HEK293 (cell line): Measurements from ENCODE around the gene BFSP2.

Experiments used
- CTCF ChIA-PET: fragments of 350-600 bp; formaldehyde crosslinking; extraction: SDS; loops from one replicate; lab custom pipeline; 2021; ENCODE audit warnings: antibody characterized with exemption; lab: Yijun Ruan, JAX
- POLR2A ChIA-PET: fragments of 300-600 bp; formaldehyde crosslinking; extraction: SDS; loops from one replicate; lab custom pipeline; 2020; ENCODE audit warnings: antibody characterized with exemption, inconsistent platforms; lab: Yijun Ruan, JAX
- H3K27ac ChIP-seq: fragments of 200-500 bp; sonication (Bioruptor generic); 2 replicates; pipeline ENCODE4 v1.5.1; 2014; ENCODE audit warnings: low read depth, low read length, control low read depth, inconsistent platforms; ENCODE audit errors: extremely low read depth
- H3K36me3 ChIP-seq, 2 experiments: fragments of 200-500 bp in 1 of 2; sonication (Bioruptor generic) in 1 of 2; 1 replicate in 1 of 2; 2 replicates in 1 of 2; pipeline ENCODE4 v1.5.1; 2014 to 2017; ENCODE audit warnings: inconsistent platforms in 2 of 2, low read length in 2 of 2; ENCODE audit not compliant: control insufficient read depth in 2 of 2, insufficient read depth in 1 of 2
- H3K4me1 ChIP-seq: fragments of 200-500 bp; sonication (Bioruptor generic); 2 replicates; pipeline ENCODE4 v1.5.1; 2014; ENCODE audit warnings: mild to moderate bottlenecking, low read length, inconsistent platforms; ENCODE audit not compliant: control insufficient read depth, insufficient read depth
- H3K4me3 ChIP-seq: 2 replicates; pipeline ENCODE4 v1.5.1; 2011; ENCODE audit warnings: low read depth, mild to moderate bottlenecking, control low read depth, low read length, moderate library complexity
- H3K9me3 ChIP-seq: fragments of 200-500 bp; sonication (Bioruptor generic); 2 replicates; pipeline ENCODE4 v1.5.1; 2014; ENCODE audit warnings: low read depth, low read length, inconsistent platforms; ENCODE audit not compliant: control insufficient read depth, insufficient read depth
- EGR2 ChIP-seq: fragments of 450-650 bp; formaldehyde crosslinking; IDR thresholded peaks from 2 replicates; pipeline ENCODE4 v1.5.1; 2016; ENCODE audit warnings: low read depth, missing biosample characterization, missing genetic modification characterization
- OVOL3 ChIP-seq: fragments of 450-650 bp; formaldehyde crosslinking; IDR thresholded peaks from 2 replicates; pipeline ENCODE4 v1.5.1; 2016; ENCODE audit warnings: missing biosample characterization, missing genetic modification characterization
- PATZ1 ChIP-seq: fragments of 450-650 bp; formaldehyde crosslinking; IDR thresholded peaks from 2 replicates; pipeline ENCODE4 v1.5.1; 2016; ENCODE audit warnings: missing biosample characterization, missing genetic modification characterization
- SALL2 ChIP-seq: fragments of 450-650 bp; formaldehyde crosslinking; IDR thresholded peaks from 2 replicates; pipeline ENCODE4 v1.5.0; 2017; ENCODE audit warnings: missing biosample characterization, mild to moderate bottlenecking, missing genetic modification characterization, borderline replicate concordance
- SCRT2 ChIP-seq: fragments of 450-650 bp; formaldehyde crosslinking; IDR thresholded peaks from 2 replicates; pipeline ENCODE4 v1.5.1; 2016; ENCODE audit warnings: missing biosample characterization, missing genetic modification characterization
- SP2 ChIP-seq: fragments of 450-650 bp; formaldehyde crosslinking; IDR thresholded peaks from 2 replicates; pipeline ENCODE4 v1.5.1; 2016; ENCODE audit warnings: missing biosample characterization, missing genetic modification characterization
- ZBTB20 ChIP-seq: fragments of 450-650 bp; formaldehyde crosslinking; IDR thresholded peaks from 2 replicates; pipeline ENCODE4 v1.5.1; 2016; ENCODE audit warnings: missing biosample characterization, missing genetic modification characterization
- ZBTB7A ChIP-seq: fragments of 450-650 bp; formaldehyde crosslinking; IDR thresholded peaks from 2 replicates; pipeline ENCODE4 v1.5.1; 2016; ENCODE audit warnings: low read depth, missing biosample characterization, missing genetic modification characterization
- ZFHX2 ChIP-seq: fragments of 450-650 bp; formaldehyde crosslinking; conservative IDR thresholded peaks from 2 replicates; pipeline ENCODE4 v1.5.1; 2016; ENCODE audit warnings: missing biosample characterization, missing genetic modification characterization
- ZFP41 ChIP-seq: fragments of 450-650 bp; formaldehyde crosslinking; IDR thresholded peaks from 2 replicates; pipeline ENCODE4 v1.5.1; 2016; ENCODE audit warnings: missing biosample characterization, missing genetic modification characterization, borderline replicate concordance
- ZNF175 ChIP-seq: fragments of 450-650 bp; formaldehyde crosslinking; IDR thresholded peaks from 2 replicates; pipeline ENCODE4 v1.5.1; 2016; ENCODE audit warnings: missing biosample characterization, missing genetic modification characterization
- ZNF23 ChIP-seq: fragments of 450-650 bp; formaldehyde crosslinking; IDR thresholded peaks from 2 replicates; pipeline ENCODE4 v1.5.1; 2016; ENCODE audit warnings: missing biosample characterization, missing genetic modification characterization, borderline replicate concordance
- ZNF311 ChIP-seq: fragments of 450-650 bp; formaldehyde crosslinking; IDR thresholded peaks from 2 replicates; pipeline ENCODE4 v1.5.1; 2017; ENCODE audit warnings: missing biosample characterization, missing genetic modification characterization, borderline replicate concordance
- ZNF433 ChIP-seq: fragments of 450-650 bp; formaldehyde crosslinking; IDR thresholded peaks from 2 replicates; pipeline ENCODE4 v1.5.1; 2016; ENCODE audit warnings: missing biosample characterization, missing genetic modification characterization, low read depth
- ZNF488 ChIP-seq: fragments of 450-650 bp; formaldehyde crosslinking; IDR thresholded peaks from 2 replicates; pipeline ENCODE4 v1.5.1; 2016; ENCODE audit warnings: missing biosample characterization, missing genetic modification characterization
- ZNF501 ChIP-seq: fragments of 450-650 bp; formaldehyde crosslinking; IDR thresholded peaks from 2 replicates; pipeline ENCODE4 v1.5.1; 2016; ENCODE audit warnings: missing biosample characterization, missing genetic modification characterization
- ZNF518A ChIP-seq: fragments of 450-650 bp; formaldehyde crosslinking; conservative IDR thresholded peaks from 2 replicates; pipeline ENCODE4 v1.5.1; 2016; ENCODE audit warnings: low read depth, missing biosample characterization, missing genetic modification characterization
- ZNF76 ChIP-seq: fragments of 450-650 bp; formaldehyde crosslinking; IDR thresholded peaks from 2 replicates; pipeline ENCODE4; 2016; ENCODE audit warnings: low read depth, missing biosample characterization, missing genetic modification characterization, borderline replicate concordance
- ZNF777 ChIP-seq: fragments of 450-650 bp; formaldehyde crosslinking; IDR thresholded peaks from 2 replicates; pipeline ENCODE4 v1.5.1; 2017; ENCODE audit warnings: missing biosample characterization, missing genetic modification characterization, borderline replicate concordance
- ZNF785 ChIP-seq: fragments of 450-650 bp; formaldehyde crosslinking; IDR thresholded peaks from 2 replicates; pipeline ENCODE4 v1.5.1; 2016; ENCODE audit warnings: missing biosample characterization, missing genetic modification characterization

BFSP2 gene

GRCh38 chr3:133366921-133367320, 32.9 kb upstream of the BFSP2 start:
- H3K36me3 ChIP-seq = no peaks in the 10 kb centered on the region
- CTCF ChIA-PET = no interaction called here
- no peaks in the 10 kb centered on the region for H3K4me1 ChIP-seq
- no peaks in the 10 kb centered on the region for H3K9me3 ChIP-seq
- H3K4me3 ChIP-seq = no peak overlapping the region
- no peak overlapping the region for H3K27ac ChIP-seq
- no peak for TF ChIP-seq ZFP41 (tag by site-specific recombination)
- TF ChIP-seq ZNF23 (tag by site-specific recombination) = no peak
- no peak for TF ChIP-seq ZNF785 (tag by site-specific recombination)
- no peak for TF ChIP-seq SCRT2
- no peak for TF ChIP-seq ZBTB20 (tag by site-specific recombination)
- no peak for TF ChIP-seq ZNF488 (tag by site-specific recombination)
- no peak for TF ChIP-seq ZBTB7A (tag by site-specific recombination)
- no peak for TF ChIP-seq SALL2 (tag by site-specific recombination)
- TF ChIP-seq, all 188 proteins: peak for 0
- POLR2A ChIA-PET = no interaction called here

GRCh38 chr3:133367403-133367802, 32.5 kb upstream of the BFSP2 start:
- Histone ChIP-seq H3K9me3 (no peaks in the 10 kb centered on the region), H3K27ac (no peak overlapping the region)
- no peak for TF ChIP-seq ZNF501 (tag by site-specific recombination)
- TF ChIP-seq ZNF175 = no peak
- TF ChIP-seq ZNF76 = no peak
- no peak for TF ChIP-seq ZNF518A (tag by site-specific recombination)
- no peak for TF ChIP-seq ZFHX2 (tag by site-specific recombination)
- TF ChIP-seq ZNF777 (tag by site-specific recombination) = no peak
- no peak for TF ChIP-seq PATZ1
- no peak for TF ChIP-seq SP2 (tag by site-specific recombination)
- no peak for TF ChIP-seq OVOL3 (tag by site-specific recombination)
- no peak for TF ChIP-seq ZNF311 (tag by site-specific recombination)
- no peak for TF ChIP-seq EGR2 (tag by site-specific recombination)
- TF ChIP-seq ZNF433 = no peak
- TF ChIP-seq, all 188 proteins: peak for 0
- H3K36me3 ChIP-seq = no peaks in the 10 kb centered on the region
- no peaks in the 10 kb centered on the region for H3K4me1 ChIP-seq
- CTCF ChIA-PET = no interaction called here
- no peak overlapping the region for H3K4me3 ChIP-seq
- POLR2A ChIA-PET = no interaction called here
